Stimulated activated naive CD8-positive, alpha-beta T cell treated with anti-CD3 and anti-CD28 coated beads, Interleukin-15, amount 100 ng/mL, for 72 hours (primary cell): Measurements from ENCODE around the gene HINFP.
"Not testable (repeated sequence)": the region's sequence is repeated elsewhere in the genome, so short reads cannot be mapped to it uniquely, and the experiment has no call there.

Source experiments
- ATAC-seq: fragments of 150-1000 bp; cut with Tn5 transposase; 2 replicates; pipeline ENCODE4 v1.10.0; 2021; ENCODE audit warnings: mild to moderate bottlenecking, moderate library complexity
- DNase-seq, 2 donors: peaks; one replicate each; pipeline ENCODE4 v3.0.0; 2021 to 2022
- H3K27ac Mint-ChIP-seq, 2 donors: one replicate each; pipeline ENCODE4 v1.8.0; 2022; ENCODE audit warnings: mild to moderate bottlenecking in 2 of 2, mixed read lengths in 2 of 2, moderate library complexity in 2 of 2
- H3K27me3 Mint-ChIP-seq: one replicate; pipeline ENCODE4 v1.8.0; 2022; ENCODE audit warnings: mixed read lengths
- H3K4me1 Mint-ChIP-seq: one replicate; pipeline ENCODE4 v1.8.0; 2022; ENCODE audit warnings: mild to moderate bottlenecking, mixed read lengths
- H3K4me3 Mint-ChIP-seq, 2 donors: one replicate each; pipeline ENCODE4 v1.8.0; 2022; ENCODE audit warnings: mild to moderate bottlenecking in 2 of 2, mixed read lengths in 2 of 2, moderate library complexity in 1 of 2
- H3K9me3 Mint-ChIP-seq, 2 donors: one replicate each; pipeline ENCODE4 v1.8.0; 2022; ENCODE audit warnings: mixed read lengths in 2 of 2

Gene HINFP

GRCh38 chr11:119153049-119153818, 31.9 kb downstream of the HINFP start:
- Mint-ChIP-seq H3K27me3 (peaks cover 42% of the 10 kb centered on the region), H3K27ac (no peak overlapping the region), H3K4me3 (no peak overlapping the region), H3K4me1 (peaks cover 14% of the 10 kb centered on the region), H3K9me3 (no peaks in the 10 kb centered on the region)
- no peak for DNase-seq
- no peak for ATAC-seq

GRCh38 chr11:119154178-119154577, 32.8 kb downstream of the HINFP start:
- no peak for ATAC-seq
- Mint-ChIP-seq H3K4me3 (no peak overlapping the region), H3K4me1 (peaks cover 7% of the 10 kb centered on the region), H3K9me3 (no peaks in the 10 kb centered on the region), H3K27ac (no peak overlapping the region), H3K27me3 (peaks cover 33% of the 10 kb centered on the region)
- no peak for DNase-seq

GRCh38 chr11:119155733-119156492, 34.5 kb downstream of the HINFP start:
- peaks cover 7% of the 10 kb centered on the region for H3K4me1 Mint-ChIP-seq
- peaks cover 16% of the 10 kb centered on the region for H3K27me3 Mint-ChIP-seq
- no peak overlapping the region for H3K4me3 Mint-ChIP-seq
- H3K9me3 Mint-ChIP-seq: no peaks in the 10 kb centered on the region
- no peak for DNase-seq
- peak; percentile 46 for ATAC-seq
- H3K27ac Mint-ChIP-seq: no peak overlapping the region

- no peak overlapping the region for H3K4me3 Mint-ChIP-seq
- H3K27me3 Mint-ChIP-seq: peaks cover 10% of the 10 kb centered on the region
- H3K4me1 Mint-ChIP-seq: peaks cover 7% of the 10 kb centered on the region
- H3K9me3 Mint-ChIP-seq: no peaks in the 10 kb centered on the region
- no peak overlapping the region for H3K27ac Mint-ChIP-seq
- ATAC-seq (no peak), DNase-seq (no peak)
Observed at GRCh38 chr11:119156496-119156895, 35.1 kb downstream of the HINFP start.

- Mint-ChIP-seq H3K4me3 (no peak overlapping the region), H3K9me3 (no peaks in the 10 kb centered on the region), H3K27ac (no peak overlapping the region), H3K4me1 (peaks cover 7% of the 10 kb centered on the region), H3K27me3 (peaks cover 8% of the 10 kb centered on the region)
- ATAC-seq (no peak), DNase-seq (no peak)
Observed at GRCh38 chr11:119157063-119157462, 35.7 kb downstream of the HINFP start.

- Mint-ChIP-seq H3K9me3 (no peaks in the 10 kb centered on the region), H3K27ac (peak overlapping the region in 1 of 2 donors; percentile 61), H3K27me3 (peaks cover 8% of the 10 kb centered on the region), H3K4me3 (no peak overlapping the region), H3K4me1 (peaks cover 7% of the 10 kb centered on the region)
- no peak for ATAC-seq
- no peak for DNase-seq
Observed at GRCh38 chr11:119158467-119158866, 37.1 kb downstream of the HINFP start.

- Mint-ChIP-seq H3K9me3 (no peaks in the 10 kb centered on the region), H3K27ac (no peak overlapping the region)
- ATAC-seq: no peak
Observed at GRCh38 chr11:119160151-119160550, 38.8 kb downstream of the HINFP start.

GRCh38 chr11:119161871-119162270, 40.5 kb downstream of the HINFP start:
- no peak for DNase-seq
- H3K9me3 Mint-ChIP-seq: no peaks in the 10 kb centered on the region
- H3K4me1 Mint-ChIP-seq: no peaks in the 10 kb centered on the region

More at GRCh38 chr11:119160151-119160550, 38.8 kb downstream of the HINFP start:
- Mint-ChIP-seq H3K4me1 (peaks cover 7% of the 10 kb centered on the region), H3K4me3 (no peak overlapping the region), H3K27me3 (peaks cover 8% of the 10 kb centered on the region)
- no peak for DNase-seq

GRCh38 chr11:119166368-119167076, 45.1 kb downstream of the HINFP start:
- H3K4me1 Mint-ChIP-seq: peaks cover 17% of the 10 kb centered on the region
- no peaks in the 10 kb centered on the region for H3K9me3 Mint-ChIP-seq
- DNase-seq (no peak), ATAC-seq (no peak)
- no peak overlapping the region for H3K4me3 Mint-ChIP-seq
- no peaks in the 10 kb centered on the region for H3K27me3 Mint-ChIP-seq
- no peak overlapping the region for H3K27ac Mint-ChIP-seq

More at GRCh38 chr11:119161871-119162270, 40.5 kb downstream of the HINFP start:
- Mint-ChIP-seq H3K27ac (no peak overlapping the region), H3K27me3 (no peaks in the 10 kb centered on the region), H3K4me3 (no peak overlapping the region)
- no peak for ATAC-seq

- not testable (repeated sequence) for DNase-seq, H3K4me3 Mint-ChIP-seq, H3K27me3 Mint-ChIP-seq, ATAC-seq, H3K27ac Mint-ChIP-seq, H3K9me3 Mint-ChIP-seq
- peaks cover 18% of the 10 kb centered on the region for H3K4me1 Mint-ChIP-seq
Observed at GRCh38 chr11:119167077-119167458, 45.7 kb downstream of the HINFP start.

GRCh38 chr11:119167933-119168332, 46.6 kb downstream of the HINFP start:
- Mint-ChIP-seq H3K4me1 (peaks cover 22% of the 10 kb centered on the region), H3K27ac (no peak overlapping the region), H3K9me3 (no peaks in the 10 kb centered on the region), H3K4me3 (peak overlapping the region; percentile 22 to 96), H3K27me3 (no peaks in the 10 kb centered on the region)
- no peak for ATAC-seq
- DNase-seq: no peak

GRCh38 chr11:119168471-119169281, 47.3 kb downstream of the HINFP start, which contains the start of gene NLRX1:
Gene NLRX1, plus strand, starts transcription at chr11:119168725. Its CDS starts 2,679 bp downstream, at chr11:119171404.
- peaks cover 22% of the 10 kb centered on the region for H3K4me1 Mint-ChIP-seq
- DNase-seq: peak; percentile 84 to 88
- H3K27me3 Mint-ChIP-seq: no peaks in the 10 kb centered on the region
- H3K27ac Mint-ChIP-seq: peak within 1 kb of the TSS; percentile 96 to 97
- H3K9me3 Mint-ChIP-seq: no peaks in the 10 kb centered on the region
- H3K4me3 Mint-ChIP-seq: peak within 1 kb of the TSS; percentile 96 to 97
- ATAC-seq: peak; percentile 94

- peak overlapping the region; percentile 96 to 97 for H3K4me3 Mint-ChIP-seq
- H3K27me3 Mint-ChIP-seq: no peaks in the 10 kb centered on the region
- DNase-seq: peak; percentile 48 to 67
- H3K4me1 Mint-ChIP-seq: peaks cover 22% of the 10 kb centered on the region
- no peaks in the 10 kb centered on the region for H3K9me3 Mint-ChIP-seq
- peak overlapping the region; percentile 96 to 97 for H3K27ac Mint-ChIP-seq
- ATAC-seq: peak; percentile 74
Observed at GRCh38 chr11:119169282-119169719, 47.9 kb downstream of the HINFP start.

GRCh38 chr11:119172513-119172912, 51.1 kb downstream of the HINFP start:
- no peak for DNase-seq
- H3K4me3 Mint-ChIP-seq: no peak overlapping the region

GRCh38 chr11:119173453-119173852, 52.1 kb downstream of the HINFP start:
- Mint-ChIP-seq H3K9me3 (no peaks in the 10 kb centered on the region), H3K4me3 (no peak overlapping the region), H3K27ac (no peak overlapping the region), H3K27me3 (no peaks in the 10 kb centered on the region), H3K4me1 (peaks cover 36% of the 10 kb centered on the region)
- DNase-seq (no peak), ATAC-seq (no peak)

More at GRCh38 chr11:119172513-119172912, 51.1 kb downstream of the HINFP start:
- peaks cover 32% of the 10 kb centered on the region for H3K4me1 Mint-ChIP-seq
- H3K9me3 Mint-ChIP-seq: no peaks in the 10 kb centered on the region
- no peak overlapping the region for H3K27ac Mint-ChIP-seq
- no peak for ATAC-seq
- no peaks in the 10 kb centered on the region for H3K27me3 Mint-ChIP-seq
